ENCODE results near the gene GRK3.

DNA sequence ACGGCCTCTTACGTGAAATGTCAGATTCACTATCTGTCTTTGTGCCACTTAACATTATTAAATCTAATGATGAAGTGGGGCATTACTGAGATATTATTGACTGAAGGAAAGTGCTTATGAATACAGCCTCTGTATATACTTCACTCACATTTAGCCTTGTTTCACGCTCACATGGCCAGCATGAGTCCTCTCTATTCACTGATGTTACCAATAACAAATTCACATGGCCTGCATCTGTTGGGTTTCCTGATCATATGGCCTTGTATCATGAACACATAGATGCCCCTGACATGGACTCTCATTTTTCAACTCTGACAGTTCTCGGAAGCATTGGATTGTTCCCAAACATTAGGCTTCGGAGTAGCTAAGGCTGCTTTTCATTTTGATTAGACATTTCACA, 109.2 kb downstream of the GRK3 start:
- TF ChIP-seq, protein P1, sequence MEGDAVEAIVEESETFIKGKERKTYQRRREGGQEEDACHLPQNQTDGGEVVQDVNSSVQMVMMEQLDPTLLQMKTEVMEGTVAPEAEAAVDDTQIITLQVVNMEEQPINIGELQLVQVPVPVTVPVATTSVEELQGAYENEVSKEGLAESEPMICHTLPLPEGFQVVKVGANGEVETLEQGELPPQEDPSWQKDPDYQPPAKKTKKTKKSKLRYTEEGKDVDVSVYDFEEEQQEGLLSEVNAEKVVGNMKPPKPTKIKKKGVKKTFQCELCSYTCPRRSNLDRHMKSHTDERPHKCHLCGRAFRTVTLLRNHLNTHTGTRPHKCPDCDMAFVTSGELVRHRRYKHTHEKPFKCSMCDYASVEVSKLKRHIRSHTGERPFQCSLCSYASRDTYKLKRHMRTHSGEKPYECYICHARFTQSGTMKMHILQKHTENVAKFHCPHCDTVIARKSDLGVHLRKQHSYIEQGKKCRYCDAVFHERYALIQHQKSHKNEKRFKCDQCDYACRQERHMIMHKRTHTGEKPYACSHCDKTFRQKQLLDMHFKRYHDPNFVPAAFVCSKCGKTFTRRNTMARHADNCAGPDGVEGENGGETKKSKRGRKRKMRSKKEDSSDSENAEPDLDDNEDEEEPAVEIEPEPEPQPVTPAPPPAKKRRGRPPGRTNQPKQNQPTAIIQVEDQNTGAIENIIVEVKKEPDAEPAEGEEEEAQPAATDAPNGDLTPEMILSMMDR (IDR thresholded peaks at IDR 0.05) = no peak
- TF ChIP-seq POLR2AphosphoS5 (IDR thresholded peaks at IDR 0.05) (no peak), POLR2A (IDR thresholded peaks at IDR 0.05) (no peak)

Data from suprapubic skin (tissue), 4 donors.